Erythroblast (primary cell): ENCODE results near the gene RDH11.

Source experiments
- GATA1 ChIP-seq: IDR thresholded peaks from 2 replicates; pipeline ENCODE4 v1.6.1; 2011; ENCODE audit warnings: low read depth, mild to moderate bottlenecking, control low read depth, low read length, moderate library complexity
- POLR2A ChIP-seq: IDR thresholded peaks from 2 replicates; pipeline ENCODE4 v1.6.1; 2011; ENCODE audit warnings: mild to moderate bottlenecking, low read length

- TF ChIP-seq POLR2A (no peak), GATA1 (no peak)
These were observed 51.9 kb downstream of the RDH11 start for GRCh38 chr14:67643713-67644112.
